DMS79 treated with DMSO at 0.1 percent for 48 hours (cell line): ENCODE data around the gene ZNF383.
"Not testable (repeated sequence)": the region's sequence is repeated elsewhere in the genome, so short reads cannot be mapped to it uniquely, and the experiment has no call there.

Experiments
- DNase-seq: peaks from one replicate; lab custom pipeline; 2025; lab: John Stamatoyannopoulos, UW

Gene ZNF383

DNA sequence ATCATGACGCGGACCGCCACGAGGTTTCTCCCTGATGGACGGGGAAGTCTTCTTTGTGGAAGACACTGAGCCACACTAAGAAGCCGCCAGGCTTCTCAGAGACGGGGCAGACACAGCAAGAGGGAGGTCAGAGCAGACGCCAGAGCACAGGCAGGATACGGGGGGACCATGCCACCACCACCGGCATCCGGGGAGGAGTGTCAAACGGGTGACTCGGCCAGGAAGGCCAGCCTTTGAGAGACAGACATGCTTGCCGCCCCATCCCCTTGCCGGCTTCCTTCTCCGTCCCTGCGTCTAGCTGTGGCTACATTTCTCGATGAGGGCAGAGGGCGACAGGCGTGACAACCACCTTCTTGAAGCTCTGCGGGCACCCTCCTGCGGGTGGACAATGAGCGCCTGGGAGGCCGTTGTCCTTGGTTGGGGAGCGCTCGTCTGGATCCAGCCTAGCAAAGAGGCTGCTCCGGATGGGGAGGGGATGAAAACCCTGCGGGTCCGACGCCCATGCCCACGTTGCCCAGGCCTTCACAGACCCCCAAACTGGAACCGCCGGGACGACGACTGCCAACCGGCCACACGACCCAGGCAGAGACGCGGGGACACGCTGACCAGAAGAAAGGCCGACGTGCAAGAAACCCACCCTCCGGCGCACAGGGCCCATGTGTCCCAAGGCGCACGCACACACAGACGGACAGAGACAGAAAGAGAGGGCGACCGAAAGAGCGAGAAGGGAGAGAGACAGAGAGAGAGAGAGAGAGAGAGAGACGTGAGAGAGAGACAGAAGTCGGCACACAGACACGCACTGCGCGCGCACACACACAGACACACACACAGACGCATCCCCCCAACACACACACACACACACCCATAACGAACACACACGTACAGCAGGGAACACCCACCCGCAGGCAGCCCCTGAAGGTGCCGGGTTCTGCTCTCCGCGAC is 75.3 kb downstream of the ZNF383 start:
- not testable (repeated sequence) for DNase-seq

DNA sequence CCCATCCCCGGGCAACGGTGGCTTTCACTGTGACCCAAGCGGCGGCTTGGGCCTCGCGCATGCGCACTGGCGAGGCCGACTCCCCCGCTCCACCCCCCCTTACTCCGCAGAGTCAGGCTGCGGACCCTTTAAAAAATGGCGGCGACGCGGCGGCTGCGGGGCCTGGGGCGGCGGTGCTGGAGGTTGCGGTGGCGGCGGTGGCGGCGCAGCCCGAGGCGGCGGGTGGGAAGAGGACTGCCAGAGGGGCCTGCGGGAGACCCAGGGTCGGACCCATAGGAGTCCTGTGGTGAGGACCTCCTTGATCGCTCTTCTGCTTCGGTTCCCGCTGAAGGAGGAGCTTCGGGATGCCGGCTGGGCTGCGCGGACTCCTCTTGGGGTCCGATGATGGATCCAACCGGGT is 76.2 kb downstream of the ZNF383 start:
- not testable (repeated sequence) for DNase-seq
